GM10248 (cell line): Measurements from ENCODE around the gene FAM200C.

ENCODE experiments used
- CTCF ChIA-PET: fragments of 300-600 bp; sonication (Branson Sonifier 250); formaldehyde crosslinking; extraction: SDS; loops from one replicate; lab custom pipeline; 2021; ENCODE audit warnings: antibody characterized with exemption; lab: Yijun Ruan, JAX
- POLR2A ChIA-PET: fragments of 350-650 bp; sonication (Branson Sonifier 250); formaldehyde crosslinking; extraction: SDS; loops from one replicate; lab custom pipeline; 2020; ENCODE audit warnings: antibody characterized with exemption; lab: Yijun Ruan, JAX
- DNase-seq: peaks from one replicate; pipeline ENCODE4 v3.0.0; 2012; ENCODE audit errors: extremely low spot score
- TF ChIP-seq, protein P1 (sequence below): IDR thresholded peaks from 2 replicates; pipeline ENCODE4 v1.5.1; 2012; ENCODE audit warnings: mild to moderate bottlenecking, low read depth; ENCODE audit errors: extremely low read depth, missing control alignments, control extremely low read depth

Gene FAM200C

DNA sequence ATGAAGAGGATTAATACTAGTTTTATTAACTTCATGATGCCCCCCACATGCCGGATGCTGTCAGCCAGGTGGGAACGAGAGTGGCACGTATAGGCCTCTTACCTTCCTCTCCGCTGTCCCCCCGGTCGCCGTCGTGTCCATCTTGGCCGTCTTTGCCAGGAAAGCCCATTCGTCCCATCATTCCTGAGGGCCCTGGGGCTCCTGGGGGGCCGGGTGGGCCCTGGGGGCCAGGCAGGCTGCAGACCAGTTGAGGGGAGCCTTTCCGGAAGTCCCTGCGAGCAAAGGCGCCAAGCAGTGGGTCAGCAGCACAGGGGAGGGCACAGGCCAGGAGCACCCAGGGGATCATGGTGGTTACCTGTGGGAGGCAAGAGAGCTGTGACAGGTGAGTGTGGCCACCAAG is 45.2 kb downstream of the FAM200C start:
- POLR2A ChIA-PET: no interaction called here
- CTCF ChIA-PET: interaction anchor here (1.0 kb wide), 1 partner anchor 9 kb away, joined by 7 read pairs; no protein-coding TSS in a partner anchor
- no peak for DNase-seq
- TF ChIP-seq, protein P1, sequence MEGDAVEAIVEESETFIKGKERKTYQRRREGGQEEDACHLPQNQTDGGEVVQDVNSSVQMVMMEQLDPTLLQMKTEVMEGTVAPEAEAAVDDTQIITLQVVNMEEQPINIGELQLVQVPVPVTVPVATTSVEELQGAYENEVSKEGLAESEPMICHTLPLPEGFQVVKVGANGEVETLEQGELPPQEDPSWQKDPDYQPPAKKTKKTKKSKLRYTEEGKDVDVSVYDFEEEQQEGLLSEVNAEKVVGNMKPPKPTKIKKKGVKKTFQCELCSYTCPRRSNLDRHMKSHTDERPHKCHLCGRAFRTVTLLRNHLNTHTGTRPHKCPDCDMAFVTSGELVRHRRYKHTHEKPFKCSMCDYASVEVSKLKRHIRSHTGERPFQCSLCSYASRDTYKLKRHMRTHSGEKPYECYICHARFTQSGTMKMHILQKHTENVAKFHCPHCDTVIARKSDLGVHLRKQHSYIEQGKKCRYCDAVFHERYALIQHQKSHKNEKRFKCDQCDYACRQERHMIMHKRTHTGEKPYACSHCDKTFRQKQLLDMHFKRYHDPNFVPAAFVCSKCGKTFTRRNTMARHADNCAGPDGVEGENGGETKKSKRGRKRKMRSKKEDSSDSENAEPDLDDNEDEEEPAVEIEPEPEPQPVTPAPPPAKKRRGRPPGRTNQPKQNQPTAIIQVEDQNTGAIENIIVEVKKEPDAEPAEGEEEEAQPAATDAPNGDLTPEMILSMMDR: no peak

DNA sequence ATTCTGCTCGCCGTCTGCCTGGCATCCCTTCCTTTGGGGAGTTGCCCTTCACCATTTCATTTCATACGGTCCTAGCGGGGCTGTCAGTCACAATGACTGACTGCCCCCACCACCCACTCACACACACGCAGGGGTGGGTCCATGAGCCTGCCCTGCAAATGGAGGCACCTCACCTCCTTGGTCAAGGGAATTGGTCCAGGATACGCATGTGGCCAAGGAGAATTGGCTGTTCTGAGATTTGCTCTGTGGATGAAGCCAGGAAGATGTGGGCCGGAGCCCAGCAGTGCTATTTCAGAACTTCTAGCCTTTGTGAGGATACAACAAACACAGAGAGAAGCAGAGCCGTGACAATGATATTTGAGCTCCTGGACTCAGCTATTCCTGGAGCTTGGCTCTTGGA is 46.5 kb downstream of the FAM200C start:
- ChIA-PET CTCF (interaction anchor here (1.0 kb wide), 1 partner anchor 37 kb away, joined by 3 read pairs; no protein-coding TSS in a partner anchor), POLR2A (no interaction called here)
- TF ChIP-seq, protein P1: no peak
- DNase-seq: no peak

DNA sequence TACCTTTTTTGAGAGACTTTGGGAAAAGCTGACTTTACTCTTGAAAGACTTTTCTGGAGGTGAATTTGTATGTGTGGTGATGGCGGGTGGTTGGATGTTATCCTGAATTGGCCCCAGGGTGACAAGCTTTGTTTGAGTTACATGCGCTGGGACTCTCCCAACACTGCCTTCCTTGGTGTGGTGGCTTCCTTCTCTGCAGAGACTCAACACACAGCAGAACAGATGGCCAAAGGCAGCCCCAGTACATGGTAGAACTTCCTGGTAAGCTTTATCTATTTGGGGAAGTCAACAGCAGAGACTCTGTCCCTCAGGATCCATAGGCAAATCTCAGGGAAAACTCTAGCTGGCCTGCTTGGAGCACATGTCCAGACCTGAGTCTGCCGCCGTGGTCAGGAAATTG is 47.5 kb downstream of the FAM200C start:
- POLR2A ChIA-PET: no interaction called here
- CTCF ChIA-PET: interaction anchor here (1.4 to 1.8 kb wide), 4 partner anchors 9 to 81 kb away, joined by 3 to 10 read pairs (median 4); no protein-coding TSS in a partner anchor
- TF ChIP-seq, protein P1: no peak
- no peak for DNase-seq

DNA sequence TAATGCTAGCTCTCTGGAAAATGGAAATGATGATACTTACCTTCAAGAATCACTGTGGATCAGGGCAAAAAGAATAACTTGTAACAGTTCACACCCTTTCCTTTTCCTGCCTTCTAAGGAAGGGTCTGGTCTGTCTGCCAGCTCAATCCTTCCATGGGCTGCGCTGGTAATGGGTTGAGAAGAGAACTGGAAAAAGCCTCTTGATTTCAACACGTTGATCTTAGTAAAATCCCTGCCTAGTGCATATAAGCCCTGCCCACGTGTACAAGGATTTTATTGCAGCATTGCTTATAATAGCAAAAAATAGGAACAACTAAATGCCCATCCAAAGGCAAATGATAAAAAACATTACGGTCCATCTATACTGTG is 49.9 kb downstream of the FAM200C start:
- CTCF ChIA-PET: interaction anchor here (1.4 to 3.3 kb wide), 3 partner anchors 8 to 328 kb away, joined by 5 to 14 read pairs (median 7); no protein-coding TSS in a partner anchor
- POLR2A ChIA-PET: no interaction called here
- DNase-seq: no peak
- TF ChIP-seq, protein P1: no peak

DNA sequence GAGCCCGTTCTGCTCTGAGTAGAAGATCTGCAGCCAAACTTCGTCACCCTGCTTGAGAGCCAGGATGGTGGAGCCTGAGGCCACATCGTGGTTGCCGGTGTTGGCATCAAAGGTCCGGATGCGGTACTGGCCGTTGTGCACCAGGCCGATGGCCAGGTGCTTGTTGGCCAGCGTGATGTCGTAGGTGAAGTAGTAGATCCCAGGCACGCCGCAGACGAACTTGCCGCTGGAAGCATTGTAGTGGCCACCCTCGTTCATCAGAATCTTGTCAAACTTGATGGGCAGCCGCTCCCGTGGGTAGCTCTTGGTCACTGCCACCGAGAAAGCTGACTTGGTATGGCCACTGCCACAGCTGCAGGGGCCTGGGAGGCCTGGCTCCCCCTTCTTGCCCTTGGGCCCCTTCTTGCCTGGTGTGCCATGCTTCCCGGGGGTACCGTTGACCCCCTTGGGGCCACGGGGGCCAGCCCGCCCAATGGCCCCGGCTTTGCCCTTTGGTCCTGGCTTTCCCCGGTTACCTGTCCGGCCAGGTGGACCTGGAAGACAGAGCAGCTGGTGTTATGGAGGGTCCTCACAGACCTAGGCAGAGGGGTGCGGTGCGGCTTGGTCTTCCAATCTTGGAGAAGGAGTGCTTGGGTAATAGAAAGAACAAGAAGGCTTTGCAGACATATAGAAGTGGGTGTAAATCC is 50.5 kb downstream of the FAM200C start:
- ChIA-PET CTCF (interaction anchor here (2.6 to 3.3 kb wide), 2 partner anchors 8 to 151 kb away, joined by 7 to 14 read pairs; no protein-coding TSS in a partner anchor), POLR2A (no interaction called here)
- TF ChIP-seq, protein P1: no peak
- no peak for DNase-seq

DNA sequence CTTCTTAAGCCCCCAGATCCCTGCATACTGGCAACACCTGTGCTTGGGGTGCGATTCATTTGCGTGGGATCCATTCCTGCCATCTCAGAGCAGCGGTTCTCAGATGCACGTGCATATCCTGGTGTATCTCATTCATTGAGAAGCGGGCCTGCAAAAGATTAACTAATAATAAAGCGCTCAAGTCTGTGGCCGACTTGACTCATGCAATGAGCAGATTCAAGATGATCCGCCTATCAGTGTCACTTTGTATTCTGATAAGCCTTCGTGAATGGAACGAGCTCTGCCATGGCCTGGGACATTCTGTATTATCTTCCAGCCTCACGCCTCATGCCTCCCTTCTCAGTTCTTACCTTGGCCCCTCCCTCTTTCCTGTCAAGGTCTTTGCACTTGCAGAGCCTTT is 51.8 kb downstream of the FAM200C start:
- POLR2A ChIA-PET: no interaction called here
- TF ChIP-seq, protein P1: no peak
- no peak for DNase-seq
- CTCF ChIA-PET: interaction anchor here (1.0 to 3.3 kb wide), 5 partner anchors 10 to 327 kb away, joined by 3 to 16 read pairs (median 7); no protein-coding TSS in a partner anchor
